GM21447 (cell line): ENCODE results near the gene FOXJ3.

Experiments
- ATAC-seq: cut with Tn5 transposase; IDR thresholded peaks from one replicate; pipeline ENCODE4 v1.9.1; 2021; ENCODE audit not compliant: unreplicated experiment

FOXJ3 gene

DNA sequence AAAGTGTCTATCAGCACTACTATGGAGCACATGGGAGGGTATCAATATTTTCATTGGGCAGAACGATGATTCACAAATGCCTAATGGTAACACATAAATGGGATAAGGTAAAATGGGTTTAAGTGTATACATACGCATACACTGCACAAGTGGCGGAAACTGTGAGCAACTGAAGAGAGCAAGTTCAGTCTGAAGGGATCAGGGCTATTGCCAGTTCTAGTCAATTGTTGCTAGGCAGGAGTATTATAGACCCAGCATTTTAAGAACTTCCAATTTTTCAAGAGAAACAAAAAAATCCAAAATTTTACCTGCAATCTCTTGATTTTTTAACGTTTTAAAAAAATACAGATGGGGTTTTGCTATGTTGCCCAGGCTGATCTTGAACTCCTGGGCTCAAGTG lies 23.1 kb downstream of the FOXJ3 start:
- no peak for ATAC-seq

DNA sequence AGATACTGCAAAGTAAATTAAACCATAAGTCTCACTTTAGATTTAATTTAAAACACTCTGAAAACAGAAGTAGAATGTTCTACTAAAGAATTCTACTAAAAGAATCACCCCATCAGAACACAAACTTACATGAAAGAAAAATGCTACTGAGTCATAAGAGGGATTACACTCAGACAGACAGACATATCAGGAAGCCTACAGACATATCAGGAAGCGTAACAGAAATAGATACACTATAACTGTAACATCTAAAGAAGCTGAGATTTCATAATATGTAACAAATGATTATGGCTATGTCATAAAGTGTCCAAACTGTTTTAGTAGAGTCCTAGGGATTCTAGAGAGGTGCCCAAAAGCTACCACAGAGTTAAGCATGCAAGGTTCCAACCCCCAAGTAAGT lies 23.9 kb downstream of the FOXJ3 start:
- ATAC-seq: no peak

DNA sequence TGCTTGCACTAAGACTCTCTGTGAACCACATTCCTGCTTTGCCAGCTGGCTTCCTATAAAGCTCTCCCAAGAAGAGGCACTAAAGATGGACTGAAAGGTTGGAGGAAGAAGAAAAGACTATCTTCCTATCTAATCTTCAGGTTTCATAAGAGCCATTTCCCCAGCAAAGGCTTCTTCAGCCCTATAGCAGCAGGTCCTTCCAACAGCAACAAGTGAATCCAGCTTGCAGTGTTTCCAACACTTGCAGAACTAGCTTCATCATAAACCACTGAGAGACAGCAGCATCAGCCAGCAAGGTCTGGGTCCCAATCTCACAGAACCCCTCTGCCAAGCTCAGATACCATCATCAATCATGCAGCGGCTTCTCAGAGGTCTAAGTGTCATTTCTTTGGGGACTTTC lies 28.1 kb downstream of the FOXJ3 start:
- no peak for ATAC-seq

DNA sequence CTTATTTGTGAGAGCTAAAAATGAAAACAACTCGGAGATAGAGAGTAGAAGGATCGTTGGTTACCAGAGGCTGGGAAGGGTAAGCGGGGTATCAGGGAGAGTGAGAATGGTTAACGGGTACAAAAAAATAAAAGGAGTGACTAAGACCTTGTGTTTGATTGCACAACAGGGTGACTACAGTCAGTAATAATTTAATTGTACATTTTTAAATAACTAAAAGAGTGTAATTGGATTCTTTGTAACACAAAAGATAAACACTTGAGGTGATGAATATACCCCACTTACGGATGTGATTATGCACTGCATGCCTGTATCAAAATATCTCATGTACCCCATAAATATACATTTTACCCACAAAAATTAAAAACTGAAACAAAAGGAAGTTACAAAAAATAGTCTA lies 29.4 kb downstream of the FOXJ3 start:
- ATAC-seq: no peak

DNA sequence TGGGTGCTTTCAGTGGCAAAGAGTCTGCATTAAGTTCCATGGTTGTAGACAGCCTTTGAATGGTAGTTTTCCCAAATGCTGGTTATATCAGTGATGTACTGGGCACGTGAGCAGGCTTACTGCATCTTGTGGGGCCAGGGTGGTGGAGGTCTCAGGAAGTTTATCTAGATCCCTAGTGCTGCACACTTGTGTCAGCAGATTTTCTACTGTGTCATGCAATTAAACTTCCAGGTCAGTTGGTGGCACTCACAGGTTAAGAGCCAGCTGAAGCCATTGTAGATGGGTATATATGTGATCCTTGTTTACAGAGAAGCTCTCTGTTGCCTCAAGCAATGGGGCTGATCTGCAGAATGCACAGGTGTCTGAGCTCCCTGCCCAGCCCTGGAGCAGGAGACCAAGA lies 33.0 kb downstream of the FOXJ3 start:
- ATAC-seq: no peak

DNA sequence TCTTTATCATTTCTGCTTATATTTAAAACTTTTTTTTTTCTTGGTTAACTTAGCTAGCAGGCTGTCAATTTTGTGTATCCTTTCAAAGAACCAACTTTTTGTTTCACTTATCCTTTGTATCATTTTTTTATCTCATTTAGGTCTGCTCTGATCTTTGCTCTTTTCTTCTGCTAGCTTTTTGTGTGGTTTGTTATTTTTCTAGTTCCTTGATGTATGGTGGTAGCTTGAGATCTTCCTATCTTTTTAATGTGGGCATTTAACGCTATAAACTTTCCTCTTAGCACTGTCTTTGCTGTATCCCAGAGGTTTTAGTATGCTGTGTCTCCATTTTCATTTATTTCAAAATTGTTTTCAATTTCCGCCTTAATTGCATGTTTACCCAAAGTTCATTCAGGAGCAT lies 36.5 kb downstream of the FOXJ3 start:
- ATAC-seq: no peak

DNA sequence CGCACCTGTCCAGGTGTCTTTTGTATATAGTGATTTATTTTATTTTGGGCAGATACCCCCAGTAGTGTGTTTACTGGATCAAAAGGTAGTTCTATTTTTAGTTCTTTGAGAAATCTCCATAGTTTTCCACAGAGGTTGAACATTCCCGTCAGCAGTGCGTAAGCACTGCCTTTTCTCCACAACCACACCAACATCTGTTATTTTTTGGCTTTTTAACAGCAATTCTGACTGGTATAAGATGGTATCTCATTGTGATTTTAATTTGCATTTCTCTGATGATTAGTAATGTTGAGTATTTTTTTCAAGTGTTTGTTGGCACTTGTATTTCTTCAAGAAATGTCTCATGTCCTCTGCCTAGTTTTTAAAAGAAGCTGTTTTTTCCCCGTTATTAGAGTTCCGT lies 39.2 kb downstream of the FOXJ3 start:
- no peak for ATAC-seq

DNA sequence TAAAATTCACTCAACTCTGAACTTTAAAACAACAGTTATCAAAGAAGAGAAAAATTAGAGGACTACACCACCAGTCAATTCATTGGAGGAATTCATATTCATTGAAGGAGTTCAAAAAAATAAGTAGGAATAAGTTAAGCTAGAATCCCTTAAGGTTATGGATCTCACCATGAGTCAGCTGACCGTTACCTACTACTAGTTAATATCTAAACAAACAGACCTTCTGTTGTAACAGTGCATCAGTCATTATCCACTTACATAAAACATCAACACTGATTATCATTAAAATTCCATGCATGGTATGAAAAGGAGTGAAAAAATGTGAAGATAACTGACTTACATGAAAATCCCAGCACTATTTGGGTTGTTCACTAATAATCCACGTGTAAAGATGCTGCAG lies 44.9 kb downstream of the FOXJ3 start:
- ATAC-seq: no peak

DNA sequence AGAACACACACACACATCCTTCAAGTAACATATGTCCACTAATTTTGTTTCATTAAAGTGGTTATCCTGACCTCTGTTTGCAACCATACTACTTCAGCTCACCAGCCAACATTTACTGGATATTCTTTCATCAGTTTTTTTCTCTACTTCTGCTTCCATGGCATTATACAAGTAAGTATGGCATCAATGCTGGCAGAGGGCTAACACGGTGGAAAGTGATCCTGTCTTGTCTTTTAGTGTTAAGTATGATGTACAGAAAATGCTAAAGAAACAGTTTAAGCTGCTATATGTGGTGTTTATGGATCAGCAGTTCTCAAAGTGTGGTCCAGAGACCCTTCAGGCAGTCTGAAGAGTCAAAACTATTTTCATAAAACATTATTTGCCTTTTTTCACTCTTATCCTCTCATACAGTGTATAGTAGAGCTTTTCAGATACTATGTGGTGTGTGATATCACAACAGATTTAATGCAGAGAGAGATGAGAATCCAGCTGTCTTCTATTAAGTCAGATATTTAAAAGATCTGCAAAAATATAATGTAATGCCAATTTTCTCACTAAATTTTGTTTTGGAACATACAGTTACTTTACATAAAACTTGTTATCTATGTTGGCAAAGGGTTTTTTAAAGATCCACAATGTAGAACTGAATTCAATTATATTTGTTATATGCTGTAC lies 46.6 kb downstream of the FOXJ3 start:
- ATAC-seq: no peak

DNA sequence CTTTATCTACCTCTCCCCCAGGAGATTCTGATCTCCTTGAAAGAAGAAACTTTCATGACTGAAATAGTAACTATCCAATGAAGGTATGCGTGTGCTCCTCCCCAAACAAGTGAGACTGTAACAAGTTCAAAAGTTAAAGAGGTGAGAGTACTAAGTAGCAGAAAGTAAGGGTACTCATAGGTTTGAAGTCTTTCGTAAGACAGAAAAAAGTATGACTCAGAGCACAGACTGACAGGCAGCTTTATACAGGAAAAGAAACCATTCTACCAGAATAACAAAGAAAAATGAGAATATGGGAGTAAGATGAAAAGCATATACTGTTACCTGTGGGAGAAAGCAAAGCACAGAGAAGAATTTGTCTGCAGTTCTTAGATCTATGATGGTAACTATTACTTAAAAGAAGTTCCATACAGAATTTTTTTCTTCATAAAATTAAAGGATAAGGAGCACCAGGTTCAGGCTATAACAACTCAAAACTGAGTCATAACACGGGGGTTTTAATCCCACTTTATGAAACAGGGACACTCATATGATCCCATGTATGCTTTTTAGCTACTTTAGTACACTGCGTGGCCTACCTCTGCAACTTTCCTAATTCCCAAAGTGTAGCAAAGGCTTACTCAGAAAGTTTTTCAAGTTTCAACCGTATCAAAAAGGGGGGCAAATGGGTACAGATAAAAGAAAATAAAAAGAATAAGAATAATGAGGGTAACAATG lies 52.0 kb downstream of the FOXJ3 start:
- ATAC-seq: no peak

DNA sequence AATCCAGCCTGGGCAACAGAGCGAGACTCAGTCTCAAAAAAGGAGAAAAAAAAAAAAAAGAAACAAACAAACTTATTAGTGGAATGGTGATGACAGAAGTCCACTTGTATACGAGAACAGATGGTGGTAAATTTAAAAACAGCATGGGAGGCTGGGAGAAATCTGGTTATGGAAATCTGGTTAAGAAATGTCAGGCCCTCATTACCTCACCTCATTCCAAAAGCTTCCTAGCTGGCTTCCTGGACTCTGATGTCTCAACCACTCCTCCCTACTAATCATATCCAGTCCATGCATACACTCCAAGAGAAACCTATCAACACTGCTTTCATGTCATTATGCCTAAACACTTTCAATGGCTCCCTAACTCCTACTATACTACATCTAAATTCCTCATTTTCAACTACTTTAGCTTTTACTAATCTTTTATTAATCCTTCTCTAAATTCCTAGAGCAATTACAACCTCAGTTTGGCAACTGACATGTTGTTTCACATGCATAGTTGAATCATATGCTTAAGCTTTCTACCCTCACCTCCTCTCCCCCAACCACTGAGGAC lies 52.9 kb downstream of the FOXJ3 start:
- ATAC-seq: no peak

DNA sequence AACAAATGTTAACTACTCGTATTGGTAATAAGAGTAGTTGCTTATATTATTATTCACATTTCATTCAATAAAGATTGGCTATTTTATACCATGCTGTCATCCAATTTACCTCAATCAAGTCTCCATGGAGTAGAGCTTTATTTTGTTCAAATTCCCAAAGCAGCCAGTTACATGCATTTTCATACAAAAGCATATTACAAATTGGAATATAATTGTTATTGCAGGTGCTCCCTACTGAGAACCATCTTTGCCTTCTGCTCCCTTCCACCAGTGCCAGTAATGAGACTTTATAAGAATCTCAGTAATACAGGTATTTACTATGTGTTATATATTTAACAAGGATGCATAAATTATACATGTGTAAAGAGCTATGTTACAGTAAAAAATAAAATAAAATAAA lies 54.2 kb downstream of the FOXJ3 start:
- ATAC-seq: no peak

DNA sequence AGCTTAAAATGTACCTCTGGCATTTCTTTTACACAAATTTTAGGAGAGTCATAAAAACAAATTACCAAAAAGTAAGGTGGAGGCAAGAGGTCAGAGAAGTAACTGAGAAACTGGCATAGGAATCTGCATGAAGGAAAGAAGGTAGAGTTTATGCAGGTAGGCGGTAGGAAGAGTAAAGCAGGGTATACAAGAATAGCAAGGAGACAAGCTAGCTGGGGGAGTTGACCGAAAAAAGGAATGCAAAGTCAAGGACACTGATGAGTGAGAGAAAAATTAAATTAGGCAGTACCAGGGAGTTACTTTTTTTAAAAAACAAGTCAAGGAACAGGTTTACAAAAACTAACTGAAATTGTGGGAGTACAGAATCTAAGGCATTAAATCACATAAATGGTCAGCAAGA lies 56.0 kb downstream of the FOXJ3 start:
- no peak for ATAC-seq

DNA sequence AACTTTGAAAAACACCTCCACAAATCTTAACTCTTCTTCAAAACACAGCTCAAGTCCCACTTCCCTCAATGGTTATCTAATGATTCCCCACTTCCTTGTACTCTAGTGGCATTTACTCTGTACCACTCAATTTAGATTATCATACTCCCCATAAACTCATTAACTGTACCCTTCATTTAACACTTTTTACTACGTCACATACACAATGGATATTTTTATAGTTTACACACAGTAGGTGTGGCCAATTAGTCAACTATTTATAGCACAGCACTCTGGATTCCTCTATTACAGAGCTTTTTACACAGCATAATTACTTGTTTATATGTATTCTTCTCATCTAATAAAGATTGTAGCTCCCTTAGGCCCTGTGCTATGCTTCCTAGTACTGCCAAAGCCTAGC lies 62.1 kb downstream of the FOXJ3 start:
- no peak for ATAC-seq

DNA sequence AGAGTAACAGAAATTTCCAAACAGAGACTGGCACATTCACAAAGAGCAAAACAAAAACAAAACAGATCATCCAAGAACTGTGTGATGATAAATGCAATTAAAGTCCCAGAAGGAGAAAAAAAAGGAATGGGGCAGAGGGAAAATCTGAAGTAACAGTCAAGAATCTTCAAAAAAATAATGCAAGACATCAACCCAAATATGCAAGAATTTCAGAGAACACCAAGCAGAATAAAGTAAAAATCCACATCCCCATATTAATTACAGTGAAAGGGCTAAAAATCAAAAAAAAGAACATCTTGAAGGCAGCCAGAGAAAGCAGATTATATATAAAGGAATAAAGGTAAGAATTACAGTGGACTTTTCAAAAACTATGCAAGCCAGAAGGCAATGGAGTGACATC lies 67.1 kb downstream of the FOXJ3 start:
- no peak for ATAC-seq

DNA sequence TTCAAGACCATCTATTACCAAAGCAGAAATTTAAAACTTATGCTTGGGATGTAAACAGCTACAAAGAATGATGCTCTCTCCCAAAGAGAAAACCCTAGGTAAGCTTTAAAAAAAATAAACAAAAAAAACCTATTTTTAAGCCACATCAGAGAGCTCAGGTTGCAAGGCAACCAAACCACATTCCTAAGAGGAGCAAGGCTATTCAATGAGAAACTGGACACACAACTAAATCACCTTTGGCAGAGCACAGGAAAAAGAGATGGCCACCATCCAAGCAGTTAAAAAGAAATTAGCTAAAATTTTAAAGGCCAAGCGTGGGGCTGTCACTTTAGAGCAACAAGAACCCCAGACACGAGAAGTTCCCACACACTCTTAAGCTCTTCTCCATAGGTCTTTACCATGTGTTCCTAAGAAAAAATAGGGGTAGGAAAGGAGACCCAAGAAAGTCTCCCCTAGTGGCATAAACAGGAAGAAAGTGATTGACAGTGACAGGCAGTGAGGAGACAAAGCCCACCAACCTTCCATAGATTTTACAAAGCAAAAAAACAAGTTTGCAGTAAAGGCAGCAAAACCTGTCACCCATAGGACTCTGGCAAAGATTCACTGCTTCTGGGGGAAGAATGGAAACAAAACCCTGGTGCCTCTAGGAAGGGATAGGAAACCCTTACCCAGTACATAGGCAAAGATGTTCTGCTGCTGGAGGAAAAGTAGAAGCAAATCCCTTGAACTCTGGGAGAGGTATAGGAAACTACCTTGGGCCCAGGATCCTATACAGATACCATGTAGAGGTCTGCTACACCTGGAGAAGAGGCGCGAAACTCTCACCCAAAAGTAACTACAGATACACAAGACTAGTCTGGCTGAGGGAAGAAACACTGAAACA lies 68.5 kb downstream of the FOXJ3 start:
- ATAC-seq: no peak

DNA sequence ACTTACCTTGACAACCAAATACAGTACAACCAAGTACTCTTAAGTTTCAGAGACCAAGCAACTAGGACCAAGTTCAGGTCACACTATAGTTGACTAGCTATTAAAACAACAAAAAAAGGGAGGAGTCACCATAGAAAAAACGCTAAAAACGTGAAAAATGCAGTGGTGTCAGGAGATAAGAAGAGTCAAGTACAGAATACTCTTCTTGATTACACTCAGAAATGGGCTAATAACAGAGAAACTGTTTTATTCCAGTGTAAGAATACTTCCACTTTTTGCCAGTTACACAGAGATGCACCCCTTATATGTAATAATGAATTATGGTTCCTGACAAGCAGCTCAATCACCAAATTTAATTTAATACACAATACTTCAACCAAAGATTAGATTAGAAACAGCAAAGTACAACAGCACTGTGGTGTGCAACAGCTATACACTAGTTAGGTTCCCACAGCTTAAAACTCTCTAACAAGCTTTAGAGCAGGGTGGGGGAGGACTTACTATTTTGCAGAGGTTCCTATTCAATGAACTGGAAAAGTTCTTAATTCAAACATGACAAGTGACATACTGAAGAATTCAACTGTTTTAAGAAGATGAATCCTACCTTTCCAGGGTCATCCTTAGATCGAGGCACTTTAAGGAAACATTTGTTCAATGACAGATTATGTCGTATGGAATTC lies 70.4 kb downstream of the FOXJ3 start:
- ATAC-seq: no peak

DNA sequence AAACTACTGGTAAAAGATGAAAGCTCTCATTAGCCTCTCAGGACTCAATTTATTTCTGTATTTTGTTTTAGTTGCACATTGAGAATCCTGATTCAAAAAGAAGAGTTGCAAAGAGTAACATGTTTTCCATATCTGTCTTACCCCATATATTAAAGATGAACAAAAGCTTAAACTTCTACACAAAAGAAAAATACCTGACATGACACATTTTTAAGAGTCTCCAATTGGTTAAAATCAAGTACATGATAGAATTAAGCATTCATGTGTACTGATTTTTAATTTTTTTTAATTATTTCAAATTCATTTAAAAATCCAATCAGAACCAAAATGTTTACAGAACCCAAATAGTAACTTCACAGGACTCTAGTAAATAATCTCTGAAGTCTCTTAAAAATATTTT lies 72.0 kb downstream of the FOXJ3 start:
- ATAC-seq: no peak

DNA sequence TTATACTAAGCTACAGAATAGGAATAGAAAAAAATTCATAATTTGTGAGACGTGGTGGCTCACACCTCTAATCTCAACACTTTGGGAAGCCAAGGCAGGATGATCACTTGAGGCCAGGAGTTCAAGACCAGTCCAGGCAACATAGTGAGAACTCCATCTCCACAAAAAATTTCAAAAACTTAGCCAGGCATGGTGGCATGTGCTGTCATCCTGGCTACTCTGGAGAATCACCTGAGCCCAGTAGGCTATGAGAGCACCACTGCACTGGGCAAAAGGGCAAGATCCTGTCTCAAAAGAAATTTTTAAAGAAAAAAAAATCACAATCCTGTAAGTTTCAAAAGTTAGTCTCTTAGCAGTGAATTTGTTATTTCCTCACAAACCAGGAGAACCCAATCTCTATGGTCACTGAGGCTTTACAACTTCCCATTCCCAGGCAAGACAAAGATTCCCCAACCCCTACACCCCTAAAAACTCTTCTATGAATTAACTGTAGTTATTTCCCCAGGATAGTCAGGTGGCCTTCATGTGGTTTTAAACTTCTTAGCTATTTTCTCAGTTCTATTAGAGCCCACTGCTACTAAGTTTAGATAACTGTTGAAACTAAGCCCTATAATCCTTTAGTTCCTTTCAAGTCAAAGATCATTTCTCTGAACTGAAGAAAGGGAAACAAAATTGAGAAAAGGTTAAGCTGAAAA lies 74.5 kb downstream of the FOXJ3 start:
- no peak for ATAC-seq

DNA sequence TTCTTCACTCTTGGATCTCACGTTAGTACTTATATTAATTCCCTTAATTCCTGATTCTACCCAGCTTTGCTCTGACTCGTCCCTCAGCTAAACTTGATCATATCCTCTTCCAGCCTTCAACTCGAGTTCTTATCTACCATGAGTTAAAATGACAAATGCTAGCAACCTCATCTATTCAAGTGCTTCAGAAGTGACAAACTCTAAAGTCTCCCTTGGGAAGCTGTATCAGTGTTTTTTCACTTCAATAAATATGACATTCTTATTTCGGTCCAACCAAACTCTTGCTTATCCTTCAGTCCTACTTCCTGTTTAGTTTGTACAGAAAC lies 75.3 kb downstream of the FOXJ3 start:
- no peak for ATAC-seq
